Parathyroid adenoma (tissue), 2 donors: ENCODE results near the gene ATP11B.

ENCODE experiments used
- H2AFZ ChIP-seq: fragments of 300-600 bp; sonication (generic); one replicate; pipeline ENCODE4 v1.7.0; 2017; ENCODE audit warnings: antibody characterized with exemption, mild to moderate bottlenecking
- H3K27ac ChIP-seq: fragments of 300-600 bp; sonication (generic); one replicate; pipeline ENCODE4 v1.7.0; 2017
- H3K27me3 ChIP-seq: fragments of 300-600 bp; sonication (generic); one replicate; pipeline ENCODE4 v1.7.0; 2017; ENCODE audit warnings: low read length; ENCODE audit not compliant: control insufficient read depth, insufficient read depth
- H3K36me3 ChIP-seq: fragments of 300-600 bp; sonication (generic); one replicate; pipeline ENCODE4 v1.7.0; 2017; ENCODE audit warnings: low read length; ENCODE audit not compliant: control insufficient read depth, insufficient read depth
- H3K4me1 ChIP-seq: fragments of 300-600 bp; sonication (generic); one replicate; pipeline ENCODE4 v1.7.0; 2017; ENCODE audit warnings: control low read depth
- H3K4me2 ChIP-seq: fragments of 300-600 bp; sonication (generic); one replicate; pipeline ENCODE4 v1.7.0; 2017; ENCODE audit warnings: low read length
- H3K4me3 ChIP-seq: fragments of 300-600 bp; sonication (generic); one replicate; pipeline ENCODE4 v1.7.0; 2017; ENCODE audit warnings: low read depth, low read length
- H3K79me2 ChIP-seq: fragments of 300-600 bp; sonication (generic); one replicate; pipeline ENCODE4 v1.7.0; 2017; ENCODE audit warnings: control low read depth
- H3K9ac ChIP-seq: fragments of 300-600 bp; sonication (generic); one replicate; pipeline ENCODE4 v1.7.0; 2017; ENCODE audit warnings: mild to moderate bottlenecking
- H3K9me3 ChIP-seq: fragments of 300-600 bp; sonication (generic); one replicate; pipeline ENCODE4 v1.7.0; 2017; ENCODE audit warnings: low read length; ENCODE audit not compliant: control insufficient read depth
- TF ChIP-seq, protein P1 (sequence below): fragments of 300-600 bp; sonication (generic); IDR thresholded peaks from one replicate; pipeline ENCODE4 v1.7.0; 2017; ENCODE audit warnings: antibody characterized with exemption, mild to moderate bottlenecking
- donor health status: primary hyperparathyroidism.

The ATP11B gene

DNA sequence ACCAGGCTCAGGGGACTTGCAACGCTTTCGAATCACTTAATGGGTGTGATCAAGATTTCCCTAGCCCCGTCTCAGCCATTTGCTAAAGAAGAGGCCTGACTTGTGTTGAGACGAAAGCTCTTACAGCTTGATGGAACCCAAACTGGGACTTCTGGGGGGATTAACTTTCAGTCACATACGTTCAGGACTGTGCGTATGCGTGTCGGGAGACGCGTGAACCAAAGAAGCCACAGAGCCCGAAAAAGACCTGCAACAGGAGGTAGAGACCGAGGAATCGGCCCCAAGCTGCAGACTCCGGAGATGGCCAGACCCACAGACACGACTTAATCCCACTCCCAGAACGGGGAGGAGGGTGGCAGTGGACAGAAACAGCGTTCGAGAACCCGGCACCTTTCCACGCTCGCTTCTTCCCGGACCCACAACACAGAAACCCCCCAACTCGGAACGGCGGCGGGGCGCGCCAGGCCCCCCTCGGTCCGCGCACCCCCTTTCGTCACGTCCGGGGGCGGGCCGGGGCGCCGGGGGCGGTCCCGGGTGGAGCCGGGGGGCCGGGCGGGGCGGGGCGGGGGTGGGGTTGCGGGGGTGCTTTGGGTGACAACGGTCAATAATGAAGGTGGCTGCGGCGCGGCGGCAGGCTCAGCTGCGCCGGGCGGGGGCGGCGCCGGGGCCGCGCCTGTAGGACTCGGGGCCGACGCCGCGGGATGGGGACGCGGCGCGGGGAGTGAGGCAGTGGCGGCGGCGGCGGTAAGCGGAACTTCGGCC lies at the start of gene ATP11B:
TSS of gene ATP11B (plus strand) at position 604 of the 762 bp plus-strand sequence. CDS start 256 bp downstream, outside the sequence.
- Histone ChIP-seq H3K27ac (peak within 1 kb of the TSS; percentile 79), H3K4me1 (peaks cover 4% of the 10 kb centered on the region)

DNA sequence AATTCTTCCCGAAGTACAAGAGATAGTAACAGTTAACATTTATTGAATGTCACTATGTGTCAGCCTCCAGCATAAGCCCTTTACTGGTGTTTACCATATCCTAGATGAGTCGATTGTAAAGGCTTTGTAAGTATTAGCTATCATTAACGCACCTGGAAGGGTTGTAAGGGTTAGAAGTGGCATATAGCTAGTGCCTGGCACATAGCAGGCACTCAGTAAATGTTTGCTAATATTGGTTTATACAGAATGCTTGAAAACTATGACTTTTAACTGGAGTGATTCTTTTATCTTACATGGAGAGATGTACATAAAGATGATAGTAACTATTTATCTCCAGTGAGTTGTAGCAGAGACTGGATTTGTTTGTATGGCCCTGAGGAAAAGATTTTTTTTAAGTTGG lies 46.3 kb upstream of the ATP11B start:
- Histone ChIP-seq H3K27me3 (no peaks in the 10 kb centered on the region), H3K9me3 (no peaks in the 10 kb centered on the region), H3K9ac (no peak overlapping the region), H3K4me3 (no peak overlapping the region), H3K4me2 (no peak overlapping the region), H3K27ac (no peak overlapping the region), H2AFZ (no peak overlapping the region), H3K4me1 (no peaks in the 10 kb centered on the region), H3K36me3 (no peaks in the 10 kb centered on the region), H3K79me2 (no peaks in the 10 kb centered on the region)
- TF ChIP-seq, protein P1, sequence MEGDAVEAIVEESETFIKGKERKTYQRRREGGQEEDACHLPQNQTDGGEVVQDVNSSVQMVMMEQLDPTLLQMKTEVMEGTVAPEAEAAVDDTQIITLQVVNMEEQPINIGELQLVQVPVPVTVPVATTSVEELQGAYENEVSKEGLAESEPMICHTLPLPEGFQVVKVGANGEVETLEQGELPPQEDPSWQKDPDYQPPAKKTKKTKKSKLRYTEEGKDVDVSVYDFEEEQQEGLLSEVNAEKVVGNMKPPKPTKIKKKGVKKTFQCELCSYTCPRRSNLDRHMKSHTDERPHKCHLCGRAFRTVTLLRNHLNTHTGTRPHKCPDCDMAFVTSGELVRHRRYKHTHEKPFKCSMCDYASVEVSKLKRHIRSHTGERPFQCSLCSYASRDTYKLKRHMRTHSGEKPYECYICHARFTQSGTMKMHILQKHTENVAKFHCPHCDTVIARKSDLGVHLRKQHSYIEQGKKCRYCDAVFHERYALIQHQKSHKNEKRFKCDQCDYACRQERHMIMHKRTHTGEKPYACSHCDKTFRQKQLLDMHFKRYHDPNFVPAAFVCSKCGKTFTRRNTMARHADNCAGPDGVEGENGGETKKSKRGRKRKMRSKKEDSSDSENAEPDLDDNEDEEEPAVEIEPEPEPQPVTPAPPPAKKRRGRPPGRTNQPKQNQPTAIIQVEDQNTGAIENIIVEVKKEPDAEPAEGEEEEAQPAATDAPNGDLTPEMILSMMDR, result no peak

More for the DNA sequence above, at the start of gene ATP11B:
- H3K9me3 ChIP-seq, result no peaks in the 10 kb centered on the region
- H3K27me3 ChIP-seq, result no peaks in the 10 kb centered on the region
- peak within 1 kb of the TSS; percentile 80 for H2AFZ ChIP-seq
- H3K4me3 ChIP-seq, result peak within 1 kb of the TSS; percentile 94
- peak within 1 kb of the TSS; percentile 48 for H3K9ac ChIP-seq
- no peaks in the 10 kb centered on the region for H3K36me3 ChIP-seq
- H3K4me2 ChIP-seq, result peak within 1 kb of the TSS; percentile 62
- H3K79me2 ChIP-seq, result peaks cover 8% of the 10 kb centered on the region
- TF ChIP-seq, protein P1, result no peak

DNA sequence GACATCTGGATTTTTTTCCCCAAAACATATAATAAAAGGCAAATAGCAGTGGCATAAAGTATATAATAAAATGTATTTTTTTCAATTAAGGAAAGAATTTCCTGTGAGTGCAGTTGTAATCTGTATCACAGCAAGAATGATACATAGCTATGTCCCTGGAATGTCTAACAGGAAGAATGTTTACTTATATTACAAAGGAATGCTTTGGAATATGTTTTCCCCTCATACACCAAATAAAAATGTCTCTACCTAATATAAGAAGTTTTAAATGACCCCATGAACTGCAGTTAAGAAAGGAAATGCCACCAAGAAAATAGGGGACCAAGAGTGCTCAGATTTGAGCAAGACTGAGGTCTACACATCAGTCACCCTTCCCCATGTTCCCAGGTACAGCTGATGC lies 38.0 kb upstream of the ATP11B start:
- Histone ChIP-seq H3K4me2 (no peak overlapping the region), H3K27ac (no peak overlapping the region), H3K9ac (no peak overlapping the region), H3K27me3 (no peaks in the 10 kb centered on the region), H3K36me3 (no peaks in the 10 kb centered on the region), H3K79me2 (no peaks in the 10 kb centered on the region), H3K9me3 (no peaks in the 10 kb centered on the region), H3K4me1 (no peaks in the 10 kb centered on the region), H2AFZ (no peak overlapping the region), H3K4me3 (no peak overlapping the region)
- TF ChIP-seq, protein P1, result no peak

- Histone ChIP-seq H3K79me2 (no peaks in the 10 kb centered on the region), H3K9ac (no peak overlapping the region)
These were observed 37.6 kb upstream of the ATP11B start for GRCh38 chr3:182755712-182756111.

More at GRCh38 chr3:182755712-182756111, 37.6 kb upstream of the ATP11B start:
- no peak overlapping the region for H3K4me2 ChIP-seq
- no peak overlapping the region for H3K4me3 ChIP-seq
- H3K27ac ChIP-seq, result no peak overlapping the region
- TF ChIP-seq, protein P1, result no peak
- no peaks in the 10 kb centered on the region for H3K9me3 ChIP-seq
- no peaks in the 10 kb centered on the region for H3K4me1 ChIP-seq
- H3K36me3 ChIP-seq, result no peaks in the 10 kb centered on the region
- H2AFZ ChIP-seq, result no peak overlapping the region
- H3K27me3 ChIP-seq, result no peaks in the 10 kb centered on the region
